GM12878 (cell line): ENCODE results near the gene PDE1C.

ENCODE experiments used
- BMI1 ChIP-seq: fragments of 450-650 bp; IDR thresholded peaks from 2 replicates; pipeline ENCODE4 v1.6.1; 2016; ENCODE audit warnings: mild to moderate bottlenecking, moderate library complexity, borderline replicate concordance
- EGR1 ChIP-seq, 2 experiments: IDR thresholded peaks; 1 replicate in 1 of 2; 2 replicates in 1 of 2; pipeline ENCODE4 v1.6.1; 2011 to 2012; ENCODE audit warnings: low read depth in 2 of 2, low read length in 2 of 2, borderline replicate concordance in 1 of 2, mild to moderate bottlenecking in 1 of 2, moderate library complexity in 1 of 2
- EZH2 ChIP-seq: IDR thresholded peaks from 2 replicates; pipeline ENCODE4 v1.6.1; 2012; ENCODE audit warnings: low read depth, mild to moderate bottlenecking, control low read depth, inconsistent platforms, low read length, borderline replicate concordance; ENCODE audit not compliant: control insufficient read depth
- FOS ChIP-seq: IDR thresholded peaks from 3 replicates; pipeline ENCODE4 v1.6.1; 2011; ENCODE audit warnings: borderline replicate concordance; ENCODE audit not compliant: insufficient read length; ENCODE audit errors: extremely low read depth
- LARP7 ChIP-seq: fragments of 450-650 bp; IDR thresholded peaks from 2 replicates; pipeline ENCODE4 v1.6.1; 2017; ENCODE audit warnings: mild to moderate bottlenecking
- NRF1 ChIP-seq: conservative IDR thresholded peaks from 2 replicates; pipeline ENCODE4 v1.6.1; 2011; ENCODE audit warnings: mild to moderate bottlenecking, low read depth, low read length, improper control_type of control experiment
- PAX8 ChIP-seq: fragments of 450-650 bp; IDR thresholded peaks from 2 replicates; pipeline ENCODE4 v1.6.1; 2017; ENCODE audit warnings: mild to moderate bottlenecking, moderate library complexity
- POLR2A ChIP-seq: IDR thresholded peaks from 2 replicates; pipeline ENCODE4 v1.6.1; 2011; ENCODE audit warnings: low read depth, mild to moderate bottlenecking, low read length
- SIN3A ChIP-seq: IDR thresholded peaks from 2 replicates; pipeline ENCODE4 v1.6.1; 2012; ENCODE audit warnings: low read depth, low read length, improper control_type of control experiment
- SMC3 ChIP-seq: IDR thresholded peaks from 2 replicates; pipeline ENCODE4 v1.6.1; 2011; ENCODE audit warnings: low read length, improper control_type of control experiment, borderline replicate concordance
- ZNF384 ChIP-seq: IDR thresholded peaks from 2 replicates; pipeline ENCODE4 v1.6.1; 2012; ENCODE audit warnings: low read depth, mild to moderate bottlenecking, low read length, improper control_type of control experiment, borderline replicate concordance
- TF ChIP-seq, protein P1 (sequence below), 3 experiments: IDR thresholded peaks in 2 of 3; conservative IDR thresholded peaks in 1 of 3; 2 replicates each; pipeline ENCODE4 v1.5.1; 2011; ENCODE audit warnings: low read depth in 3 of 3, low read length in 3 of 3, mild to moderate bottlenecking in 3 of 3, control low read depth in 2 of 3, moderate library complexity in 2 of 3, inconsistent platforms in 1 of 3, mixed read lengths in 1 of 3; ENCODE audit not compliant: control insufficient read depth in 2 of 3, insufficient read depth in 1 of 3; ENCODE audit errors: extremely low read depth in 1 of 3
- TF ChIP-seq, protein P2 (sequence below): IDR thresholded peaks from 2 replicates; pipeline ENCODE4 v1.6.1; 2011; ENCODE audit warnings: mild to moderate bottlenecking, low read depth, low read length, moderate library complexity; ENCODE audit not compliant: insufficient replicate concordance
- TF ChIP-seq, protein P3 (sequence below): fragments of 450-650 bp; formaldehyde crosslinking; IDR thresholded peaks from 2 replicates; pipeline ENCODE4 v1.4.0; 2020; ENCODE audit warnings: mild to moderate bottlenecking, moderate library complexity

DNA sequence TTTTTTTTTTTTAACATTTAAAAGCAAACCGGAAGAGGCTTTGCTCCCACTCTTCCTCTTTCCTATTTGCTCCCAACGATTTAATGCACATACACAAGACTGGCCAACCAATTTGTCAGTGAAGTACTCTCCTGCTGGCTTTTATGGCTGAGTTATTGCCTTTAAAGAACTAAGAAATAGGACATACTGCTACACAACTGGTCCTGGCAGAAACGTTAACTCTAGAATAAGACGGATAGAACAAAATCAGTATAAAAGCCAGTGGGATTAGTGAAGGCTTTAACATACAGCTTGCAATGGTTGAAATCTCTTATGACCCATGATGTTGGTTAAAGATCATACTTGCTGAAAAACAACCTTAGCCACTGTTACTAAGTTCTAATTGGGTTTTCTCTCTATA lies 47.2 kb downstream of the PDE1C start:
- TF ChIP-seq ZNF384 (no peak), FOS (no peak), LARP7 (no peak), EZH2 (no peak), POLR2A (no peak), SIN3A (no peak), NRF1 (no peak), BMI1 (no peak), SMC3 (no peak), PAX8 (no peak), EGR1 (IDR thresholded peaks at IDR 0.05; ENCODE audit: borderline replicate concordance in 1 of 2, low read depth in 2 of 2, low read length in 2 of 2) (no peak)
- TF ChIP-seq, protein P1, sequence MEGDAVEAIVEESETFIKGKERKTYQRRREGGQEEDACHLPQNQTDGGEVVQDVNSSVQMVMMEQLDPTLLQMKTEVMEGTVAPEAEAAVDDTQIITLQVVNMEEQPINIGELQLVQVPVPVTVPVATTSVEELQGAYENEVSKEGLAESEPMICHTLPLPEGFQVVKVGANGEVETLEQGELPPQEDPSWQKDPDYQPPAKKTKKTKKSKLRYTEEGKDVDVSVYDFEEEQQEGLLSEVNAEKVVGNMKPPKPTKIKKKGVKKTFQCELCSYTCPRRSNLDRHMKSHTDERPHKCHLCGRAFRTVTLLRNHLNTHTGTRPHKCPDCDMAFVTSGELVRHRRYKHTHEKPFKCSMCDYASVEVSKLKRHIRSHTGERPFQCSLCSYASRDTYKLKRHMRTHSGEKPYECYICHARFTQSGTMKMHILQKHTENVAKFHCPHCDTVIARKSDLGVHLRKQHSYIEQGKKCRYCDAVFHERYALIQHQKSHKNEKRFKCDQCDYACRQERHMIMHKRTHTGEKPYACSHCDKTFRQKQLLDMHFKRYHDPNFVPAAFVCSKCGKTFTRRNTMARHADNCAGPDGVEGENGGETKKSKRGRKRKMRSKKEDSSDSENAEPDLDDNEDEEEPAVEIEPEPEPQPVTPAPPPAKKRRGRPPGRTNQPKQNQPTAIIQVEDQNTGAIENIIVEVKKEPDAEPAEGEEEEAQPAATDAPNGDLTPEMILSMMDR (IDR thresholded peaks at IDR 0.05 in 2 of 3, conservative IDR thresholded peaks at IDR 0.05 in 1 of 3; ENCODE audit: control insufficient read depth in 2 of 3, extremely low read depth in 1 of 3, insufficient read depth in 1 of 3, low read depth in 3 of 3, low read length in 3 of 3), result no peak
- TF ChIP-seq, protein P2, sequence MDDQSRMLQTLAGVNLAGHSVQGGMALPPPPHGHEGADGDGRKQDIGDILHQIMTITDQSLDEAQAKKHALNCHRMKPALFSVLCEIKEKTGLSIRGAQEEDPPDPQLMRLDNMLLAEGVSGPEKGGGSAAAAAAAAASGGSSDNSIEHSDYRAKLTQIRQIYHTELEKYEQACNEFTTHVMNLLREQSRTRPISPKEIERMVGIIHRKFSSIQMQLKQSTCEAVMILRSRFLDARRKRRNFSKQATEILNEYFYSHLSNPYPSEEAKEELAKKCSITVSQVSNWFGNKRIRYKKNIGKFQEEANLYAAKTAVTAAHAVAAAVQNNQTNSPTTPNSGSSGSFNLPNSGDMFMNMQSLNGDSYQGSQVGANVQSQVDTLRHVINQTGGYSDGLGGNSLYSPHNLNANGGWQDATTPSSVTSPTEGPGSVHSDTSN, result no peak
- TF ChIP-seq, protein P3, sequence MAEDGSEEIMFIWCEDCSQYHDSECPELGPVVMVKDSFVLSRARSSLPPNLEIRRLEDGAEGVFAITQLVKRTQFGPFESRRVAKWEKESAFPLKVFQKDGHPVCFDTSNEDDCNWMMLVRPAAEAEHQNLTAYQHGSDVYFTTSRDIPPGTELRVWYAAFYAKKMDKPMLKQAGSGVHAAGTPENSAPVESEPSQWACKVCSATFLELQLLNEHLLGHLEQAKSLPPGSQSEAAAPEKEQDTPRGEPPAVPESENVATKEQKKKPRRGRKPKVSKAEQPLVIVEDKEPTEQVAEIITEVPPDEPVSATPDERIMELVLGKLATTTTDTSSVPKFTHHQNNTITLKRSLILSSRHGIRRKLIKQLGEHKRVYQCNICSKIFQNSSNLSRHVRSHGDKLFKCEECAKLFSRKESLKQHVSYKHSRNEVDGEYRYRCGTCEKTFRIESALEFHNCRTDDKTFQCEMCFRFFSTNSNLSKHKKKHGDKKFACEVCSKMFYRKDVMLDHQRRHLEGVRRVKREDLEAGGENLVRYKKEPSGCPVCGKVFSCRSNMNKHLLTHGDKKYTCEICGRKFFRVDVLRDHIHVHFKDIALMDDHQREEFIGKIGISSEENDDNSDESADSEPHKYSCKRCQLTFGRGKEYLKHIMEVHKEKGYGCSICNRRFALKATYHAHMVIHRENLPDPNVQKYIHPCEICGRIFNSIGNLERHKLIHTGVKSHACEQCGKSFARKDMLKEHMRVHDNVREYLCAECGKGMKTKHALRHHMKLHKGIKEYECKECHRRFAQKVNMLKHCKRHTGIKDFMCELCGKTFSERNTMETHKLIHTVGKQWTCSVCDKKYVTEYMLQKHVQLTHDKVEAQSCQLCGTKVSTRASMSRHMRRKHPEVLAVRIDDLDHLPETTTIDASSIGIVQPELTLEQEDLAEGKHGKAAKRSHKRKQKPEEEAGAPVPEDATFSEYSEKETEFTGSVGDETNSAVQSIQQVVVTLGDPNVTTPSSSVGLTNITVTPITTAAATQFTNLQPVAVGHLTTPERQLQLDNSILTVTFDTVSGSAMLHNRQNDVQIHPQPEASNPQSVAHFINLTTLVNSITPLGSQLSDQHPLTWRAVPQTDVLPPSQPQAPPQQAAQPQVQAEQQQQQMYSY (CRISPR knock-in tag), result no peak
